OCI-M1 (cell line): ENCODE data around the gene MIOX.
A peak's percentile ranks its signal among the peaks of the same experiment; 100 is the strongest.

Experiments
- DNase-seq: peaks from one replicate; lab custom pipeline; 2025; lab: John Stamatoyannopoulos, UW

MIOX gene

GRCh38 chr22:50490531-50491308 is 4.1 kb downstream of the MIOX start:
- no peak for DNase-seq

DNA sequence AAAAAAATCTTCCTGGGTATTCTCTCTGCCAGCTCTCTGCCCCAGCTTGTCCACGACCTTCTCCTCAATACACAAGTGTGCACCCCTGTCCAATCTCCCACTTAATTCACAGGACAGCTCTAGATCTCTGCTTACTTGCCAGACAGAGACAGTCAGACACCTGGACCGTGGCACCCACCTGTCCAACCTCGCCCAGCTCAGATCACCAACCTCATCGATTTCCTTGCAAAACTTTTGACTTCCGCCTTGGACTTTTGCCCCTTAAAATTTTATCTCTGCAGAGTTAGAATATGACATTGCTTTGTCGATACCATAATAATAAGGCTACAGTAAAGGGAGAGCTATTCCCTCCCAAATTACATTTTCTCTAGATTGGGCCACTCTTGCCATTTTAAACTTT is 10.4 kb downstream of the MIOX start:
- no peak for DNase-seq

DNA sequence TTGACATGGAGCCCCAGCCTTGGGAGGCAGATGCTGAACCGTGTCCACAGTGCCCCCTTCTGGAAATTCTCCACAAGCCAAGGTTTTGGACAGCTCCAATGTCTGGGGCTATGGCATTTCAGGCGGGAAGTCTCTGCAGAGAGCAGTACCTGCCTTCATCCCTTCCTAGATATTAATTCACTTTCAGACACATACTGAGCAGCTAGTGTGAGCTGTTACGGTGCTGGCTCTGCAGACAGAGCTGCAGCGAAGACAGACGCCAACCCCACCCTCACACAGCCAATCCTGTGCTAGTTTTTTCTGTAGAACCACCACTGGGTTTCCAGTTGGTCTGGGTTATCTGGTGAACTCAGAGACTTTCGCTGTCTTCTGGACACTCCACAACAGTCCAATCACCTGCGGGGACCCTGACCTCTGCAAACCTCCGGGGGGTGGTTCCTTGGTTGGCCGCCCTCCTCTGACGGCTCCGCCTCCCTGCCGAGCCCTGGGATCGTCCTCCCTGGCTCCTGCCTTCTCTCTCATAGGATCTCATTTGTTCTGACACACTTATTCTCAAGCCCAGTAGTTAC is 11.7 kb downstream of the MIOX start:
- DNase-seq = peak; percentile 91

DNA sequence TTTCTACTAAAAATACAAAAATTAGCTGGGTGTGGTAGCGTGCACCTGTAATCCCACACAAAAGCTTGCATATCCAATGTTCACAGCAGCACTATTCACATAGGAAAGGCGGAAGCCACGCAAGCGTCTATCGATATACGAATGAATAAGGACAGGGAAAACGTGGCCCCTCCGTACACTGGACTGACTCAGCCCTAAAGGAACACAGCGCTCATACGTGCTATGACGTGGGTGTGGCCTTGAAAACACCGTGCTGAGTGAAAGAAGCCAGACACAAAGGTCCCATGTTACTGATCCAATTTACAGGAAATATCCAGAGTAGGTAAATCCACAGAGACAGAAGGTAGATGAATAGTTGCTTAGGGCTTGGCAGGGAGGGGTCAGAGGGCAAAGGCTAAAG is 13.8 kb downstream of the MIOX start:
- no peak for DNase-seq

- no peak for DNase-seq
Measured at GRCh38 chr22:50502096-50502495, 15.4 kb downstream of the MIOX start.

DNA sequence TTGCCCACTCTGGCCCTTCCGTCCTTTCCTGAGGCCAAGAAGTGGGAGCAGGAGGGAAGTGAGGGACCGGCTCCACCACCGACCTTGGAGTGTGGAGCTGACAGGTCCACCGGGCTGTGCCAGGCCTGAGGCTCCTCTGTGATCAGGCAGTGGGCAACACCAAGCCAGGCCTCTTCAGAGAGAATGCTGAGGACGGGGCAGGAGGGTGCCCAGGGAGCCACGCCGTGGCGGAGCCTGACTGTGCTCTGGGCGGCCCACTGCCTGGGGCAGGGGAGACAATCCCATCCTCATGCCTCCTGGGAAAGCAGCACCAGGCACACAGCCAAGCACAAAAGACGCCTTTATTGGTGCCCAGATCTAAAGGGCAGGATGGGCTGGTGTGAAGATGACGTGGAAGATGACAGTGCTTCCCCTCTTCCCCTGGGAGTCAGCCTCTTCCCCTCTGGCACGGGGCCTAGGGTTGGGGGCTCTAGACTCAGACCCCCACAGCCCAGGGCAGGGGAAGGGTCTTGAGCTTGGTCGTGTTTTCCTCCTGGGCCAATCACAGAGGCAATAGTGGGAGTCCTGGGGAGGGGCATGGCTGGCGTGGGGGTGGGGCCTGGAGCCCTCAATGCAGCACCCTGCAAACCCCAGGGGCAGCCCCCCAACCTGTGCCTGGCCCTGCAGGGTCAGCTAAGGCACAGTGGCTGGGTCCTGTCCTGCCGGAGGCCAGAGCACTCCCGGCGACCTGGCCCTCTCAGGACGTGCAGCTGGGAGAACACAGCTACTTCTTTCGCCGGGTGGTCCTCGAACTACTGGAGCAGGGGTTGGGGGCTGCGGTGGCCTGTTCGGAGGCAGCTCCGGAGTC is 16.2 kb downstream of the MIOX start:
- DNase-seq = no peak

- DNase-seq = no peak
Measured at GRCh38 chr22:50503475-50504145, 17.0 kb downstream of the MIOX start.

DNA sequence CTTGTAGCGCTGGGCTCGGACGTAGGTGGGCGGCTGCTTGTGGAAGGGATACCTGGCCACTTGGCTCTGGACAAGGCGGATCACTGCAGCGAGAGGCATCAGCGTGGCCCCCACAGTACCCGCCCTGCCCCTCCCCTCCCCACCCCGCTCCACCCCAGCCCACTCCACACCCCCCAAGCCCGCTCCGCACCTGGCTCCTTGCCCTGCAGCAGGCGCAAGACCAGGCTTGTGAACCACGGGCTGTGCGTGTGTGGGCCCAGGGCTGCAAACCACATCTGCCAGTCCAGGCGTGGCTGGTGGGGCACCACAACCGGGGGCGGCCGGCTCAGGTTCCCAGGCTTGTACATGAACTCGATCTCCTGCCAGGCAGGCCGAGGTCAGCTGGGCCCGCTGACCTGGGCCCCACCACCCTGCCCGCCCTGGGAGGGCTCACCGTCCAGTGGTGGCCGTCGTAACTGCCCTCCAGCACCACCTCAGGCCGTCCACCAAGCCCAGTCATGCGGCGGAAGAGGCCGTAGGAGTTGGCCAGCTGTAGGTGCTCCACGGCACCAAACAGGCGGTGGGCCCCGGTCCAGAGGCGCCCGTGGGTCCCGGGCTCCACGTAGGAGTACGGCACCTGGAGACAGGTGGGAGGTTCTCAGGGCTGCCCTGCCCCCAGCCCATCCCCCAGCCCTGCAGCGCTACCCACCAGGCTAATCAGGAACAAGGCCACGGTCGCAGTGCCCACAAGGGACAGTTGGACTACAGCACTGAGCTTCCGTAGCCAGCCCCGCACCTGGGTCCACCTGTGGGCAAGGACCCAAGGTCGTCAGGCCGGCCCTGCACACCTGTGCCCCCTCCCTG is 17.9 kb downstream of the MIOX start:
- no peak for DNase-seq

DNA sequence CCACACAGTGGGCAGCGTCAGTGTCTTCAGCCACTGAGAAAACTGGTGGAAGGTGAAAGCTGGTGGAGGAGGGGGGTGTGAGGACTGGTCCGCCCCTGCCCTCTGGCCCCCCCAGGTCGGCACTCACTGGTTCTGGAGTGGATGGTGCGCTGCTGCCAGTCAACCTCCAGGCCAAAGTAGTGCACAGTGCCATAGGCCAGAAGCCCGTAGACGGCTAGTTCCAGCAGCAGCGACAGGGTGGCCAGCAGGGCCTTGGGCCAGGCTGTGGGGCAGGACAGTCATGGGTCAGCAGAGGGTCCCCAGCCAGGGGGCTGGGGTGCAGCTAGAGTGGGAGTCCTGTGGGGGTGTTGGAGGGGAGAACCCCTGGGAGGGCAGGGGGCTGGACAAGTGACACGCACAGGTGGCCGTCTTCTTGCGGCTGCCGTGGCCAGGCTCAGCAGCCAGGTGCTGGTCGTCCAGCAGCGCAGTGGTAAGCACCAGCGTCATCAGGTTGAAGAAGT is 18.7 kb downstream of the MIOX start:
- no peak for DNase-seq

- no peak for DNase-seq
Measured at GRCh38 chr22:50505776-50506610, 19.3 kb downstream of the MIOX start.

DNA sequence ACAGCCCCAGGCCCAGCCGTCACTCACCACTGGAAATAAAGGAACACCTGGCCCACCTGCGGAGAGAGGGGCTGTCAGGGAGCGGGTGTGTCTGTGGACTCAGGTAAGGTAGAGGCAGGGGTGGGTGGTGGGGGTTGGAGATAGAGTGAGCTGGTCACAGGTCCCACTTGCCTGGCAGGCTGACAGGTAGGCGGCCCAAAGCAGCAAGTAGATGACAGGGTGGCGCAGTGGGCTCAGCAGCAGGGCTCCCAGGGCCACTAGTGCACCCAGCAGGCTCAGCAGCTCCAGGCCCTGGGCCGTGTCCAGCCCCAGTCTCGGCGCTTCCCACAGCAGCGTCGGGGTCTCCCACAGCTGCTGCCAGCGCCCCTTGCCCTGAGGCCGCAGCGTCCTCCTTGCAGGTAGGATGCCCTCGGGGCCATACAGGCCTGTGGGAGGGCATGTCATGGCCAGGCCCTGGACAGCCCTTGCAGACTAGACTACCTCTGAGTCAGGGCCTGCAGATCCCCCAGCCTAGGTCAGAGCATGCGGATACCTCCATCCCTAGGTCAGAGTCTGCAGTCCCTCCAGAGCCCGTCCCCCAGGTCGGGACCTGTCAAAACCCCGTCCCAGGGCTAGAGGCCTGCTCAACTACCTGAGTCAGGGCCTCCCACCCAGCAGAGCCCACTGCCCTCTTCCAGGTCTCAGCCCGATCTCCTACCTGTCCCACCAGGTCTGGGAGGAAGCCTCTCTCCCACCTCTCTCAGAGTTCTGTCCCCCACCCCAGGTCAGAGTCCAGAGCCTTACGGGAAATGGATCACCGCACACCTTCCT is 20.2 kb downstream of the MIOX start:
- DNase-seq = peak; percentile 33

DNA sequence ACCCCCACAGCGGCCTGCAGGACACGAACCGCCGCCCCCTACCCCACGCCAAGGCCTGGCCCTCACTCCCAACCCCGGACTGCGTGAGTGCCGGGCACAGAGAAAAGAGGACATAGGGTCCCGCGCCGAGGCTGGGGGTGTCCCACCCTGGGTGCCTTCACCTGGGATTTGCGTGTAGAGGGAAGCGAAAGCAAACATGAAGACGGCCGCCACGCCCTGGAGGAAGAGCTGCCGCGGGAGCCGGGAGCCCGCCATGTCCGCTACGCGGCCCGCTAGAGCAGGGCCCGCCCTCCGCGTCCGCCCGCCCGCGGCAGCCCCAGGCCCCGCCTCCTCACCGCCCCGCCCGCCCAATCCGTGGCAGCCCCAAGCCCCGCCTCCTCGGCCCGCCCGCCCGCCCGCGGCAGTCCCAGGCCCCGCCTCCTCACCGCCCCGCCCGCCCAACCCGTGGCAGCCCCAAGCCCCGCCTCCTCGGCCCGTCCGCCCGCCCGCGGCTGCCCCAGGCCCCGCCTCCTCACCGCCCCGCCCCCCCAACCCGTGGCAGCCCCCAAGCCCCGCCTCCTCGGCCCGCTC is 20.8 kb downstream of the MIOX start, which contains the start of gene LMF2:
Gene LMF2 (minus strand): TSS at position 282 of the 570 bp plus-strand sequence. CDS start 27 bp downstream, at position 255.
- DNase-seq = no peak

DNA sequence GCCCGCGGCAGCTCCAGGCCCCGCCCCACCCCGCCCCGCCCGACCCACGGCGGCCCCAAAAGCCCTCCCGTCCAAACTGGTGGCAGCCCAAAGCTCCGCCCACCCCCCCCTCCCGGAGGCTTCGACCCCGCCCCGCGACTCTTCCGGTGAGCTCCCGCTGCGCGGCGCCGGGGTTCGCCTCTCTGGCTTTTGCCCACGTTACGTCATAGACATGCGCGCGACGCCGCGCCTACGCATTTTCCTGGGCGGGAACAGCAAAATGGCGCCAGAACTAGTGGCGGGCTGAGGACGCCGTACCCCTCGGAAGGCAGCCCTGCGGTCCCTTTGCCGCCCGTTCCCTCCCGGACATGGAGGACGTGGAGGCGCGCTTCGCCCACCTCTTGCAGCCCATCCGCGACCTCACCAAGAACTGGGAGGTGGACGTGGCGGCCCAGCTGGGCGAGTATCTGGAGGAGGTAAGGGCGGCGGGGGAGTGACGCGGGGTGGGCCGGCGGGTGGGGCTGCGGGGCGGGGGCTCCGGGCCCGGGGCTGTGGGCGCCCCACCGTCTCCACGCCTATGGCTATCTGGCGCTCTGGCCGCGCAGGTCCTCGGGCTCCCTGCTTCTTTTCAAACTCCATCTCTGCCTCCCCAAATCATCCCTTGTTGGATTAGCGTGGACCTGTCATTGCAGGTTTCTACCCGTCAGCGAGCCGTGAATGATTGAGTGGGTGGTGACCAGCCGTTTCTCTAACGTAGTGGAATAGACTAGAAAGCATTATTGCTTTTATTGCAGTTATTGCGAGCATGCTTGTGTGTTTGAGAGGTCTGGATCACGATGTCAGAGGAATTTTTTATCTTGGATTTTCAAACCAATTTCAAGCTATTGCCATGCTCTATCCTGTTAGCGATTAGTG is 21.6 kb downstream of the MIOX start, which contains the start of gene NCAPH2:
Gene NCAPH2 (plus strand): TSS at position 234 of the 894 bp plus-strand sequence. CDS start 114 bp downstream, at position 348.
- peak; percentile 97 for DNase-seq

DNA sequence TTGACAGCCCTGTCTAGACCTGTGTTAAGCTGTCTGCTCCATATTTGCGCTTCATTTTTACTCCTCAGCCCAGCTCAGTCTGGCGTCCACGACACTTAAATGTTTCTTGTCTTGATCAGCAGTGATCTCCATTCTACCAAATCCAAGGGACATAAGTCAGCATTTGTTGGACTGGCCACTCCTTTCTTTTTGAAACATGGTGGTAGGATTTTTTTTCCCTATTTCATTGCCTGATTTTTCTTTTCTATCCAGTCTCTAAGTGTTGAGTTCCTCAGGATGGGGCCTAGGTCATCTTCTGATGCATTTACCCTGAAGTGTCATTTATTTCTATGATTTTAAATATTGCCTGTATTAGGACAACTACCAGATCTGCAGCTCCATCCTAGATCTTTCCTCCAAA is 22.2 kb downstream of the MIOX start:
- no peak for DNase-seq

- DNase-seq = no peak
Measured at GRCh38 chr22:50513175-50513574, 26.5 kb downstream of the MIOX start.

GRCh38 chr22:50516068-50516467 is 29.4 kb downstream of the MIOX start:
- no peak for DNase-seq

GRCh38 chr22:50516891-50517290 is 30.2 kb downstream of the MIOX start:
- DNase-seq = no peak
